Mononuclear cell (primary cell): ENCODE measurements around the gene ANKRD60. TPM values are rescaled to one million over a fixed set of nuclear protein-coding genes. Genes with fewer than 3 reads are reported as not detected.

ENCODE experiments used
- H3K27me3 ChIP-seq: 2 replicates; pipeline ENCODE4 v1.6.0; 2011; ENCODE audit warnings: low read length, control low read depth; ENCODE audit not compliant: insufficient read depth
- H3K4me1 ChIP-seq: 2 replicates; pipeline ENCODE4 v1.5.1; 2011; ENCODE audit warnings: mild to moderate bottlenecking, low read length, control low read depth; ENCODE audit not compliant: insufficient read depth
- H3K4me3 ChIP-seq: 2 replicates; pipeline ENCODE4 v1.5.1; 2011; ENCODE audit warnings: mild to moderate bottlenecking, low read length, moderate library complexity
- H3K9me3 ChIP-seq: 2 replicates; pipeline ENCODE4 v1.5.1; 2011; ENCODE audit warnings: low read depth, mild to moderate bottlenecking, control low read depth, low read length
- total RNA-seq: library from RNA; depleted of rRNA; stranded (reverse); fragments of >200 nt; gene quantifications from one replicate; pipeline ENCODE4 v1.2.3, GENCODE V29; 2012

ANKRD60 gene
- total RNA-seq, 1 donor, result not detected

GRCh38 chr20:58218665-58219341, 9.7 kb downstream of the ANKRD60 start:
- H3K9me3 ChIP-seq, result no peaks in the 10 kb centered on the region
- no peak overlapping the region for H3K4me3 ChIP-seq
- H3K4me1 ChIP-seq, result no peaks in the 10 kb centered on the region
- no peaks in the 10 kb centered on the region for H3K27me3 ChIP-seq

GRCh38 chr20:58216334-58216733, 12.1 kb downstream of the ANKRD60 start:
- Histone ChIP-seq H3K4me1 (no peaks in the 10 kb centered on the region), H3K4me3 (no peak overlapping the region), H3K27me3 (no peaks in the 10 kb centered on the region), H3K9me3 (no peaks in the 10 kb centered on the region)

GRCh38 chr20:58215116-58215515, 13.3 kb downstream of the ANKRD60 start:
- H3K9me3 ChIP-seq, result no peaks in the 10 kb centered on the region
- no peak overlapping the region for H3K4me3 ChIP-seq
- H3K4me1 ChIP-seq, result no peaks in the 10 kb centered on the region
- H3K27me3 ChIP-seq, result no peaks in the 10 kb centered on the region

DNA sequence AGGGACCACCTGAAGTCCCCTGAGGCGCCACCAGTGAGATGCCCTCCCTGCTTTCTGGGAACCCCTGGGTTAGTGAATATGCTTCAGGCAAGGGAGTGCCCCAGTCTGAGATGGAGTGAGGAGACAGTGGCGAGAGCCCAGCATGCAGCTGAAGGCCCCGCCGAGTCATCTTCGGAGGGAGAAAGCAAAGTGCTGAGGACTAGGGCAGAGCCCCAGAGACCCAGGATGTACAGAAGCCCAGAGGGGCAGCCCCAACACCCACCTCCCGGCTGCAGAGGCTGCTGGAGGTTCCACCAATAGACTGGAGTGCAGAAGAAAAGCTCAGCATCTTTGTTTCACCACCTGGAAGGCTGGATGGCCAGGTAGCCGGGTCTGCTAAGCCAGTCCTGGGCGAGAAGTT, 14.1 kb downstream of the ANKRD60 start:
- Histone ChIP-seq H3K4me3 (no peak overlapping the region), H3K9me3 (no peaks in the 10 kb centered on the region), H3K27me3 (no peaks in the 10 kb centered on the region), H3K4me1 (no peaks in the 10 kb centered on the region)

DNA sequence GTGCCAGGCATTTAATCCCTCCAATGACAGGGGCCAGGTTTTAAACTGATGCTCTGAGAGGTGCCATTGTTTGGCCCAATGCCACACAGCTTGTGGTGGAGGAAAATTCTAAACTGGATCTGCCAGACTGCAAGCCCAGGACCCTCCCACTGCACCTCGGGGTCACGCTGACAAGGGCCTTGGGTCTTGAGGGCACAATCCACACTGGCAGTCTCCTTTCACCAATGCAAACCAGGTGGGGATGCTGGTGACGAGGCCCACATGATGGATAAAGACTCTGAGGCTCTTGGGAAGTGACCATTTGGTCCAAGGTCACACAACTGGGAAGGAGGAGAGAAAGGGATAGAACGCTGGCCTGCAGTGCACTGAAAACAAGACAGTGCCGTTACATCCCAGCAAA, 14.7 kb downstream of the ANKRD60 start:
- H3K4me1 ChIP-seq, result no peaks in the 10 kb centered on the region
- no peaks in the 10 kb centered on the region for H3K9me3 ChIP-seq

GRCh38 chr20:58213121-58213520, 15.3 kb downstream of the ANKRD60 start:
- Histone ChIP-seq H3K4me3 (no peak overlapping the region), H3K27me3 (no peaks in the 10 kb centered on the region), H3K4me1 (no peaks in the 10 kb centered on the region), H3K9me3 (no peaks in the 10 kb centered on the region)

More for the DNA sequence above, 14.7 kb downstream of the ANKRD60 start:
- Histone ChIP-seq H3K4me3 (no peak overlapping the region), H3K27me3 (no peaks in the 10 kb centered on the region)

- Histone ChIP-seq H3K4me3 (no peak overlapping the region), H3K4me1 (no peaks in the 10 kb centered on the region), H3K27me3 (no peaks in the 10 kb centered on the region), H3K9me3 (no peaks in the 10 kb centered on the region)
Measured at GRCh38 chr20:58212636-58213035, 15.8 kb downstream of the ANKRD60 start.

DNA sequence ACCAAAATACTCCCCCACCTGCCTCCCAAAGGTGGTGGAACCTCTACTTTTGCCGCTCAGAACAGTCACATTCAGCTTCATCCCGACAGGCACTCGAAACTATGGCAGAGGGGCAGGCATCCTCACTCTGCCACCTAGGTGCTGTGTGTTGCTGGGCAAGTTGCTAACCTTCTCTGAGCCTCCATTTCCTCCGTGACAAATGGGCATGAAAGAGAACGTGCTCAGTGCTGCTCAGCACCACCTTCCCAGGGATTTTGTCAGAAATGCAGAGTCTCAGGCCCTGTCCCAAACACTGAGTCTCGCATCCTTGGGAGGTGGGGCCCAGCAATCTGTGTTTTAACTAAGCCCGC, 18.1 kb downstream of the ANKRD60 start:
- no peaks in the 10 kb centered on the region for H3K27me3 ChIP-seq
- H3K9me3 ChIP-seq, result no peaks in the 10 kb centered on the region
- no peaks in the 10 kb centered on the region for H3K4me1 ChIP-seq
- no peak overlapping the region for H3K4me3 ChIP-seq

DNA sequence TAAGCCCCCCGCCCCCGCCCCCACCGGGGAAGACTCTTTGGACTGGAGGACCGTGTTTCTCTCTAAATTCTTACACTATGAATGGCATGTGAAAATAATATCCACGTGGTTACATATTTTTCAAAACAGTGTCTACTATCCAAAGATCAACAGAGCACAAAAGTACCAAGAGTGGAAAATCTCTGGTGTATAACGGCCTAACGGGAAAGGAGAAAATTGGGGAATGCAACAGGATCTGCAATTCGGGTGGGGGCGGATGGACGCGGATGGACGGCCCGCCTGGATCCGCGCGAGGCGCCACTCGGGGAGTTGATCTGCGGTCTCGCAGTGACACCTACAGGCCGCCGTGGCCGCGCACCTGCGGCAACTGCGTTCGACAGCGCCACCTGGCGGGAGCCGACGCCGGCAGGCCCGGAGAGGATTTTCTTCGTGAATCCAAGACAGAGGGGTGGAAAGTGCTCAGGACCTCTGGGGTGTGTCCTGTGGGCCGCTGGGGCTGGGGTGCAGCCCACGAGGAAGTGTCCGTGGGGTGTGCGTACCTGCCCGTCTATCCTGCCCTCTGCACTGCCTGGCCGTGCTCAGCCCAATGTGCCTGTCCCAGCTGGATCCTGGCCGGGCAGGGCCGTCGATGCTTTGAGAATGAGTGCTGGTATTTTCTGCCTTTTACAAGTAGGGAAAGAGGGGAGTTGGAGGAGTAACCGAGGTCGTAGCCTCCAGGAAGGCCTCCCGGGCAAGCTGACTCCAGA, 18.6 kb downstream of the ANKRD60 start:
- Histone ChIP-seq H3K9me3 (no peaks in the 10 kb centered on the region), H3K4me1 (no peaks in the 10 kb centered on the region), H3K4me3 (no peak overlapping the region), H3K27me3 (no peaks in the 10 kb centered on the region)

DNA sequence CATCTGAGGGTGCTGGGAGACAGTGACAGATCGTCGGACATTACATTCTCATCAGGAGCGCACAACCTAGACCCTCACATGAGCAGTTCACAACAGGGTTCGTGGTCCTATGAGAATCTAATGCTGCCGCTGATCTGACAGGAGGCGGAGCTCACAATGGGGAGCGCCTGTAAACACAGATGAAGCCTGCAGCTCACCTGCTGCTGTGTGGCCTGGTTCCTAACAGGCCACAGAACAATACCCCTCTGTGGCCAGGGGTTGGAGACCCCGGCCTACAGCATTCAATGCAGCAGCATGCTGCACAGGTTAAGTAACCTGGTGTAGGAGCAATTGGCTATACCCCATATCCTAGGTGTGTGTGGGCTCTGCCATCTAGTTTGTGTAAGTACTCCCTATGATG, 19.5 kb downstream of the ANKRD60 start:
- Histone ChIP-seq H3K27me3 (no peaks in the 10 kb centered on the region), H3K4me1 (no peaks in the 10 kb centered on the region), H3K9me3 (no peaks in the 10 kb centered on the region), H3K4me3 (no peak overlapping the region)

DNA sequence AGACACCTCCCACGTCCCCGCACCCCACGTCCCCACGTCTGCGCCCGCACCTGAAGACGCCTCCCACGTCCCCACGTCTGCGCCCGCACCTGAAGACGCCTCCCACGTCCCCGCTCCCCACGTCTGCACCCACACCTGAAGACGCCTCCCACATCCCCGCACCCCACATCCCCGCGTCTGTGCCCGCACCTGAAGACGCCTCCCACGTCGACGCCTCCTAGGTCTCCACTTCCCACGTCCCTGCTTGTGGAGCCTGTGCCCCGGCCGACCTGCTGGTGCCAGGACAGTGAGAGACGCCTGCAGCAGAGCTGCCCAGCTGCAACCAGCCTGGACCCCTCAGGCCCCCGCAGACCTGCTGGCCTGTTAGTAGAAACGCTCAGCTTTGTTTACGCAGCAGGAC, 22.6 kb downstream of the ANKRD60 start:
- Histone ChIP-seq H3K9me3 (no peaks in the 10 kb centered on the region), H3K27me3 (no peaks in the 10 kb centered on the region), H3K4me3 (no peak overlapping the region), H3K4me1 (no peaks in the 10 kb centered on the region)

DNA sequence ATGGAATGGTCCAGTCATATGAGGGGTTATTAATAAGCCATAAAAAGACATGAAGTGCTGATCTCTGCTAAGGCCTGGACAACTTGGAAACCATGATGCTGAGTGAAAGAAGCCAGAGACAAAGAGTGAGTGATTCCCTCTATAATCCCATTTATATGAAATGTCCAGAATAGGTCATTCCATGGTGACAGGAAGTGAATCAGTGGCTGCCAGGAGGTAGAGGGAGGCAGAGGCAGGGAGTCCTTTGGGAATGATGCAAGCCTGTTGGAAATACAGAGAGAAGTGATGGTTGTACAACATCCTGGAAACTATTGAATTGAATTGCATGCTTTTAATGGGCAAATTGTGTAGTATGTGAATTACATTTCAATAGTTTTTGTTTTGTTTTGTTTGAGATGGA, 26.4 kb downstream of the ANKRD60 start:
- Histone ChIP-seq H3K27me3 (no peaks in the 10 kb centered on the region), H3K9me3 (no peaks in the 10 kb centered on the region), H3K4me3 (no peak overlapping the region), H3K4me1 (no peaks in the 10 kb centered on the region)

GRCh38 chr20:58201616-58202015, 26.8 kb downstream of the ANKRD60 start:
- H3K4me1 ChIP-seq, result no peaks in the 10 kb centered on the region
- no peaks in the 10 kb centered on the region for H3K27me3 ChIP-seq
- H3K4me3 ChIP-seq, result no peak overlapping the region
- no peaks in the 10 kb centered on the region for H3K9me3 ChIP-seq

- Histone ChIP-seq H3K27me3 (no peaks in the 10 kb centered on the region), H3K4me1 (no peaks in the 10 kb centered on the region), H3K9me3 (no peaks in the 10 kb centered on the region), H3K4me3 (no peak overlapping the region)
Measured at GRCh38 chr20:58199469-58199868, 29.0 kb downstream of the ANKRD60 start.

DNA sequence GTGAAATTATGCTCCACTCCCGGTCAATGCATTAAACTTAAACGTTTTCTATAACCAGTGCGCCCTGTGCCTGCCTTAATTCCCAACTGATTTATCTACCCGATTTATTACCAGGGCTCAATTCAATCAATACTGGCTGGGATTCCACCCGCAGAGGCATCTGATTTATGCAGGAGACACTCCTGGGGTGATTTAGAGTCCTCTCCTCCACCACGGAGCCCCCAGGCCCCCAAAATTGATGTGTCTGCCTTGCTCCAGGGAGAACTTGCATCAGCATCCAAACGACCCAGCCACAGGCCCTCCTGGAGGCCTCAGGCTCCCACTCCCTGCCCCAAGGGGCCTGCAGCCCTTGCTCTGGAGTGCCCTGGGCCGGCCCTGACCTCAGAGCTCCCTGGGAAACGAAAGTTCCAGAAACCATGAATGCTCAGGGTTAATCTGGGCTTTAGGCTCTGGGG, 29.5 kb downstream of the ANKRD60 start:
- H3K9me3 ChIP-seq, result no peaks in the 10 kb centered on the region
- H3K27me3 ChIP-seq, result no peaks in the 10 kb centered on the region
- no peaks in the 10 kb centered on the region for H3K4me1 ChIP-seq
- H3K4me3 ChIP-seq, result no peak overlapping the region

DNA sequence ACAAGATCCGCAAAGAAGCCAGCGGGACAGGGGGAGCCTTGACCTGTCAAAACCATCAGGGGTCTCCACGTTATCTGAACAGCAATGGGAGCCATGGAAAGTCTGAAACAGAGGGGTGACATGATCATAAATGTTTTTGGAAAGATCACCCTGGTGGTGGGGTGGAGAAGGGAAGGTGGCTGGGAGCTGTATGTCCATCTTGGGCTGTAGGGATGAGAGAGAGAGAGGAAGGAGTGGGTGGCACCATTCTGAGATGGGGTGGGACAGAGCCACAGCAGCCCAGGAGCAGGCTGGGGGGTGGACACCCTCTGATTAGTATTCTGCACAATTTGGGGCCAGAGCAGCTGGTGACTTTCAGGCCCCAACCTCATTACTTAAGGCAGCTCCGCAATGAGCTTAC, 30.1 kb downstream of the ANKRD60 start:
- H3K4me3 ChIP-seq, result no peak overlapping the region
- no peaks in the 10 kb centered on the region for H3K4me1 ChIP-seq
- no peaks in the 10 kb centered on the region for H3K9me3 ChIP-seq
- H3K27me3 ChIP-seq, result no peaks in the 10 kb centered on the region
